GM19467 (cell line): Measurements from ENCODE around the gene THRB.

Experiments
- ATAC-seq: cut with Tn5 transposase; IDR thresholded peaks from one replicate; pipeline ENCODE4 v1.9.1; 2021; ENCODE audit warnings: mild to moderate bottlenecking, moderate library complexity; ENCODE audit not compliant: unreplicated experiment

Gene THRB

GRCh38 chr3:24316887-24317383, 177.7 kb downstream of the THRB start:
- ATAC-seq = no peak

GRCh38 chr3:24315971-24316370, 178.7 kb downstream of the THRB start:
- ATAC-seq = no peak

GRCh38 chr3:24315356-24315755, 179.3 kb downstream of the THRB start:
- ATAC-seq = no peak

- ATAC-seq = no peak
Observed at GRCh38 chr3:24311881-24312280, 182.8 kb downstream of the THRB start.

DNA sequence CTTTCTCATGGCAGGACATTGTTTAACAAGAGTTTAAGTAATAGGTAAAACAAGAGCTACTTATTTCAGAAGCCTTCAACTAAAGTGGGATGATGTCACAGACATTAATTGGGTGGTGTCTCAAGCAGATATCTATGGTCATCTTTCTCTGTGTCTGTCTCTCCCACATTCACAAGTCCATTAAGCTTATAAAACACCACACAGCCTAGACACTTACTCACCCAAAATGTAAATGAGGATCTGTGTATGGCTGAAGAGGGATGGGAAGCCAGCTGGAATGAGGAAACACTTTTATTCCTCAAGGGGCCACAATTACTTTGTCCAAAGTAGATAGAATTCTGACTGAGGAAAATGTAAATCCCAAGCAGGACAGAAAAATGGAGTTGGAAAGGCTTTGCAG, 183.8 kb downstream of the THRB start:
- ATAC-seq = no peak

DNA sequence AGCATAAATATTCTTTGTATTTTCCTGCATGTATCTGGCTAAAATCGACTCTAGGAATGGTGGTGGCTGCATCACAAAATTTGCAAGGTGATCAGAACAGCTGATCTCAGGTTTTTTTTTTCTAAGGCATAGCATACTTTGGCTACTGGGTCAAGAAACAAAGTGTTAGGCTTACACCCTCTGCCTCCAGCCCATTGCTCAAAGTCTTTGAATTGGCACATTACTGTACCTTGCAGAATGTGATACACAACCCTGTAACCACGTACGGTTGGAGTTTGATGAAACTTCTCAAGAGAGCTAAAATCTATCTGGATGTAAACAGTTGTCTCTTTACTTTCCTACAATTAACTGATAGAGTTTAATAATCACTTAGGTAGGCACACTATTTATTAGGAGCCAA, 188.1 kb downstream of the THRB start:
- no peak for ATAC-seq

GRCh38 chr3:24305795-24306467, 188.7 kb downstream of the THRB start:
- ATAC-seq = no peak

- no peak for ATAC-seq
Observed at GRCh38 chr3:24303057-24303754, 191.4 kb downstream of the THRB start.

- no peak for ATAC-seq
Observed at GRCh38 chr3:24302396-24302795, 192.3 kb downstream of the THRB start.

DNA sequence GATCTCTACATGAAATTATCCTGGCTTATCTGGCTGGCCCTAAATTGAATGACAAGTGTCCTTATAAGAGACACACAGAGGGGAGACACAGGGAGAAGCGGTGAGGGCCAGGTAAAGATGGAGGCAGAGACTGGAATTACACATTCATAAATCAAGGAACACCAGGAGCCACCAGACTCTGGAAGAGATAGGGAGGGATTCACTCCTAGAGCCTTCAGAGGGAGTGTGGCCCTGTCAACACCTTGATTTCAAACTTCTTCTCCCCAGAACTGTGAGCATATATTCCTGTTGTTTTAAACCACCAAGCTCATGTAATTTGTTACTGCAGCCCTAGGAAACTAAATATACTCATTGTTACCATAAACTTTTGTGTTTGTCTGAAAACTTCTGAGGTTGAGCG, 193.7 kb downstream of the THRB start:
- no peak for ATAC-seq

DNA sequence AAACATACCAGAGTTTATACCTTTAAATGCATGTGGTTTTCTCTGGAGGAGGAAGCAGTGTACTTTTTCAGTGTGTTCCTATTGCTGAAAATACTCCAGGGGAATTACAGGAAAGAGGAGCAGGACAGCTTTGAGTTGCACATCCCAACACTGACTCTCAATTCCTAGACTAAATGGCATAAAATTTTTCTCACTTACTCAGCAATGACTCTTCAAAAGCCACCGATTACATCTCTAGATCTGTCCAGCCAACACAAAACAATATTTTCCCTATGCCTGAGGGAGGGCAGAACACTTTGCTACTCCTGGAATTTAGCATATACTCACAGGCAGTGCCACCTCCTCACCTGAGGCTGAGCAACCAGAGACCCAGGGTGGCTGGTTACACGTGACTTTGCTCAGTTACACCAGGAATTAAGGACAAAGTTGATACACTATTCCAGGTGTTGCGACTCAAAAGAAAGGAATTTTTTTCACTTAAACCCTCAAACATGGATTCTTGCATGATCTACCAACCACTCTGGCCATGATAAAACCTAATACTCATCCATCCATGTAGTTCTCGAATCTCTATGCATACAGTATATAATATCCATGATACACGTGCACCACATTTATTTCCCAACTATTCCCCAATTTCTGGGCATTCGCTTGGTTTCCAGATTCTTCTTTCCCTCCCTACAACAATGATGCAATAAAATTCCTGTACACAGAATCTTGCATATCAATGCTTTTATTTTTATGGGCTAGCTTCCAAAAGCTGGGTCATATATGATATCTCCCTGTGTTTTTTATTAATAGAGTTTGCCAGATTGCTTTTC, 194.6 kb downstream of the THRB start:
- no peak for ATAC-seq

DNA sequence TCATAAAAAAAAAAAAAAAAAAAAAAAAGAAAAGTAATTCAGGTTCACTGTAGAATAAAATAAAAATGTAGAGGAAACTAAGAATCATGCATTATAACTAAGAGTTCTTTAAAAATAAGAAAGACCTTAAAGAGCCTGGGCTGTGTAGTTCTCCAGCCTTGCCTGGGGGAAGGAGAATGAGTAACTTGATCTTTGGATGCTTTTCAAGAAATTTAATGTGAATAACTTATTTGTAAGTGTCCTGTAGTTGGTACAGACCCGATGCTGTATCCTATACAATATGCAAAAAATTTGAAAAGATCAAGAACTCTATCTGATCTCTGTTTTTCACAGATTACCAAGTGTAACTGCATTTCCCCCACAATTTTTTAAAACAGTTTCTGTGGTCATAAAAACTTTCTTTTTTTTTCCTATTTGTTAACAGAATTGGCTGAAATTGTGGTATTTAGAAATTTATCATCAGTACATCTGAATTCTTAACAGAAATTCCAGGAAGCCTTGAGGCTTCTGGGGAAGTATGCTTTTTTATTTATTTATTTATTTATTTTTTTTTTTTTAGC, 195.3 kb downstream of the THRB start:
- ATAC-seq = no peak

DNA sequence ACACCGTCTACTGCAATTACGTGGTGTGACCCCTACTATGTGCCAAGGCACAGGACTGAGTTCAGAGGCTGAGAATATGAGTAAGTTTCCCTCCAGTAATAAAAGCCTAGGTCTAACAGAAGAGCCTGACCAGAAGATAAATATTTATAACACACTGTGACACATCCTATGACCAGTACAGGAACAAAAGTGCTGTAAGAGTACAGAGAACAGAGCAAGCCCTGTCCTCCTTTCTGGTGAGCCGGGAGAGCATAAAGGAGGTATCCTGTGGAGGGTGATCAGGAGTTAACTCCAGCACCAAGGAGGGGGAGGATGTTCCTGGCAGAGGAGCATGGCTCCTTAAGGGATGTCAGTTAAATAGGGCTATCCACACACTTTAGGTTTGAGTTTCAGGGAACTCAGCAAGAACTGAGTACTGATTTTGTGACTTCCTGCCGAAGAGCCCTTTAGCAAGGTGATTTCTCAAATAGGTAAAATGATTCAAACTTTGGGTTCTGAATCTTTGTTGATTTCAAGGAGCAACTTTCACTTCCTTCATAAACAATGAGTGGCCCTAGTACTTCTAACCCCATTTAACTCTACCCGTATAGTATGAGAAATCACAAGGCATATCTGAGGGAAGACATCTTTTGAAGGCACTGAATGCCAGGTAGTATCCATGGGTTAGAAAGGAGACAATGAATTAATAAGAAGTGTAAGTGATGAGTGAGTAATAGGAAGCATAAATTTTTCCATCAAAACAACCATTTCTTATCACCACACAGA, 198.0 kb downstream of the THRB start:
- ATAC-seq = no peak

GRCh38 chr3:24294150-24294549, 200.5 kb downstream of the THRB start:
- no peak for ATAC-seq

DNA sequence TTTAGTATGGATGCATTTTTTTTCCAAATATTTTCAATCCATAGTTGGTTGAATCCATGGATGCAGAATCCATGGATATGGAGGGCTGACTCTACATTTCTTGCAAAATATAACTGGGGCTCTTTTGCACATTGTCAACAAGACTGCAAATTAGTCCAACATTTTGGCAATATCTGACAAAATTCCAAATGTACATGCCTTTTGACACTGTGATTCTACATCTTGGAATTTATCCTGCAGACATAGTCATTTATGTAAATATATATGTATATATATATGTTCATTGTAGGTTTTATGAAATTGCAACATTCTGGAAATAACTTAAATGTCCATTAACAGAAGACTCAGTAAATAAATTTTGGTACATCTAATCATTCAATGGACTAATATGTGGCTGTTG, 203.0 kb downstream of the THRB start:
- no peak for ATAC-seq

GRCh38 chr3:24290596-24290995, 204.1 kb downstream of the THRB start:
- no peak for ATAC-seq

- no peak for ATAC-seq
Observed at GRCh38 chr3:24288496-24289236, 206.0 kb downstream of the THRB start.

GRCh38 chr3:24287755-24288450, 206.7 kb downstream of the THRB start:
- ATAC-seq = no peak

DNA sequence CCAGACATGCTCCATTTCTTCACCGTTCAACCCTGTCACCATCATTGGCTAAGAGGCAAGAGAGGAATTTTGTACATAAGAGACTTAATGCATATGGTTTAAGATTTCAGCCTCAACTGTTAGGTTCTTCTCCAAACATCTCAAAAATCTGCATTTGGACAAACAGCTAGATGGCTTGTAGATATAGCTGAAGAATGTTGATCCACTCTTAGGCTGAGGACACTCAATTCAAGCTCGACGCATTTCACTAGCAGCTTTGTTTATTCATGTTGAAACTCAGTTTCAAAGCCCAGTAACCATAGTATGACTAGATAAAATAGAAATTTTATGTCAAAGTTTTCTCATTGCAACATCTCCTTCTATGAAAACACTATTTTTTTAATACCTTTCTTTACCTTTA, 208.2 kb downstream of the THRB start:
- ATAC-seq = no peak
